Stimulated activated naive CD8-positive, alpha-beta T cell treated with anti-CD3 and anti-CD28 coated beads, Interleukin-15, amount 100 ng/mL, for 72 hours (primary cell): Measurements from ENCODE around the gene SUPT3H.
A peak's percentile ranks its signal among the peaks of the same experiment; 100 is the strongest.

Experiments used
- ATAC-seq: fragments of 150-1000 bp; cut with Tn5 transposase; 2 replicates; pipeline ENCODE4 v1.10.0; 2021; ENCODE audit warnings: mild to moderate bottlenecking, moderate library complexity
- DNase-seq, 2 donors: peaks; one replicate each; pipeline ENCODE4 v3.0.0; 2021 to 2022
- H3K27ac Mint-ChIP-seq, 2 donors: one replicate each; pipeline ENCODE4 v1.8.0; 2022; ENCODE audit warnings: mild to moderate bottlenecking in 2 of 2, mixed read lengths in 2 of 2, moderate library complexity in 2 of 2
- H3K27me3 Mint-ChIP-seq: one replicate; pipeline ENCODE4 v1.8.0; 2022; ENCODE audit warnings: mixed read lengths
- H3K4me1 Mint-ChIP-seq: one replicate; pipeline ENCODE4 v1.8.0; 2022; ENCODE audit warnings: mild to moderate bottlenecking, mixed read lengths
- H3K4me3 Mint-ChIP-seq, 2 donors: one replicate each; pipeline ENCODE4 v1.8.0; 2022; ENCODE audit warnings: mild to moderate bottlenecking in 2 of 2, mixed read lengths in 2 of 2, moderate library complexity in 1 of 2
- H3K9me3 Mint-ChIP-seq, 2 donors: one replicate each; pipeline ENCODE4 v1.8.0; 2022; ENCODE audit warnings: mixed read lengths in 2 of 2

The SUPT3H gene

DNA sequence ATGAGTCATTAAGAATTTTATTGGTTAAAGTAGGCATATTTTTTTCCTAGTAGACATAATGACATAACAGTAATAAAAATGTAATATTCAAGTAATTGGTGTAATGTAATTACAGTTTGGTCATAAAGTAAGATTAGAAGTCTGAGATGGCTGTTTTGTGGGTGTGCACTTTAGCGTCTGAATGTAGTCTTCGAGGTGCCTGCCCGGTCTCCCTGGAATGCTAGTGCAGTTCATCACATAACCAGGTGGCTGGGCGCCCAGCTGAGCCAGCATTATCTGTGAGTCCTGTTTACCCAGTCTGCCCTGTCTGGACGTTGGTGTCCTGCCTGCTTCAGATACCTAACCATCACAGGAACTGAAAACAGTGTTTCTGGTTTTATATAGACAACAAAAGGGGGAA lies 571.1 kb downstream of the SUPT3H start:
- H3K27ac Mint-ChIP-seq = no peak overlapping the region
- no peak for DNase-seq

DNA sequence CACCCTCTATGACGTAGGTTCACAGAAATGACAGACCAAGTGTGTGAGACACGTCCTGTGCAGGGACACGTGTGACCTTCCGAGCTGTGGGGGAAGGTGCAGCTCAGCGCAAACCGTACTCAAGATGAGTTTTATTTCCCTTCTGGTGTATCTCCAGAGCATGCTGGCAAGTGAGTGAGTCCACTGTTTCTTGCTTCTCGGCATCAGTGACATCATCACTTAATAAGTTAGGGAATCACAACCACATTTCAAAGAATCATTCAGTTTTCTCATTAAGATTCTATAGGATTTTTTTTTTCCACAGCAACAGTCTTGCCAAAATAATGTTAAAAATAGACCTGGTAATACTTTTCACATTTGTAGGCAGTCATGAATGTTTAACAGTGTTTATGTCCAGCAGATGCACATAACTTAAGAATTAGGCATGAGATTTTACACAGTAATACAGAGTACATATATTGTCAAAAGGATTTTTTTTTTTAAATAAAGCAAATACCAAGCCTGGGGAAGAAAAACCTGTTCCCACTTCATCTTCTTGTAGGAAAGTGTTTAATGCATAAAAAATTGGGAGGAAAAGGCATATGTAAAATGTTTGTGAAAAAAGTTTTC lies 572.4 kb downstream of the SUPT3H start:
- H3K9me3 Mint-ChIP-seq = peaks cover 0 to 7% of the 10 kb centered on the region in 2 donors
- no peaks in the 10 kb centered on the region for H3K4me1 Mint-ChIP-seq
- H3K4me3 Mint-ChIP-seq = no peak overlapping the region
- H3K27me3 Mint-ChIP-seq = no peaks in the 10 kb centered on the region
- ATAC-seq = no peak
- H3K27ac Mint-ChIP-seq = no peak overlapping the region
- no peak for DNase-seq

More for the DNA sequence above, 571.1 kb downstream of the SUPT3H start:
- Mint-ChIP-seq H3K4me1 (peaks cover 8% of the 10 kb centered on the region), H3K27me3 (no peaks in the 10 kb centered on the region), H3K9me3 (peaks cover 0 to 7% of the 10 kb centered on the region in 2 donors), H3K4me3 (no peak overlapping the region)
- ATAC-seq = no peak

DNA sequence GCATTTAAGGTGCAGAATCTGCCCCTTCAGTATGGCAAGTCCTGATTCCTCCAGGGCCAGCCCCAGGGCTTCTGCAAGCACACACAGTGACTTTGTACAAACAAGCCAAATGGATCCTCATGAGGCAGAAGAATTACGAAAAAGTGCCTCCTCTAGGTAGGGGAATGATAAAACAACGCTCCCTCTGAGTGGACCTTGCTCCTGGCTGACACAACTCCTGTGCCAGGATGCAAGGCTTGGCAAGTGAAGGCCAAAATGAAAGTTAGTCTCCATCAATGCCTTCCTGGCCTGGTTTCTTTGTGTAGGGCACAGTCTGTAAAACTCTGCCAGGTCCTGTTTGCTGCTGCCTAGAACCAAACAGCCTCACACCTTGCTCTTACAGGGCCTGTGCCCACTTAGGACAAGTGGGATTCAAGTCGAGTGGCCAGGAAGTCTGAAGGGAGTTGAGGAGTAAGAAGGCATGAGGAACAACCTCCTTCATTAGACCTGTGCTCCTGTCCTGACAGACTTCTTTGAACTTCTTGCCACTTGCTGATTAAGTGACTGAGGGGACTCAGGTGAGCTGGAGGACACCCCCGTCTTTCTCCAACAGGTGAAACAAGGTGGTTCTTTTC lies 573.1 kb downstream of the SUPT3H start:
- Mint-ChIP-seq H3K27me3 (no peaks in the 10 kb centered on the region), H3K27ac (no peak overlapping the region), H3K9me3 (peaks cover 0 to 7% of the 10 kb centered on the region in 2 donors), H3K4me3 (no peak overlapping the region), H3K4me1 (no peaks in the 10 kb centered on the region)
- ATAC-seq (no peak), DNase-seq (no peak)

DNA sequence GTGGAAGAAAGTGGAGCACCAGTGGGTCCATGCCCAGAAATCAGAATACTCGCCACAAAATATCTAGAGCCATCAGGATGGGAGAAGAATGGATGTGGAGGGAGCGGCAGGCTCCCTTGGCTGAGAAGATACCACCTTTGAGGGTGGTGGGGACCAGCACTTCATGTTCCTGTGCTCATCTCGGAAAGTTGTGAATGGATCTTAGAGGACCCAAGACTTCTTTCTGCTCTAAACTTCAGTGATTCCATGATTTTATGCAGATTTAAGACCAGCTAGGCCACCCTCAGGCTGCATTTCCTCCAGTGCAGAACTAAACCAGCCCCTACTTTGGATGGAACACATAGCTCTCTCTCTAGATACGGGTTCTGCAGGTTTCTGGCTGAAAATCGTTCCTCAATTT lies 573.7 kb downstream of the SUPT3H start:
- Mint-ChIP-seq H3K4me3 (no peak overlapping the region), H3K27me3 (no peaks in the 10 kb centered on the region), H3K9me3 (peaks cover 0 to 7% of the 10 kb centered on the region in 2 donors), H3K27ac (no peak overlapping the region), H3K4me1 (no peaks in the 10 kb centered on the region)
- ATAC-seq (no peak), DNase-seq (no peak)

DNA sequence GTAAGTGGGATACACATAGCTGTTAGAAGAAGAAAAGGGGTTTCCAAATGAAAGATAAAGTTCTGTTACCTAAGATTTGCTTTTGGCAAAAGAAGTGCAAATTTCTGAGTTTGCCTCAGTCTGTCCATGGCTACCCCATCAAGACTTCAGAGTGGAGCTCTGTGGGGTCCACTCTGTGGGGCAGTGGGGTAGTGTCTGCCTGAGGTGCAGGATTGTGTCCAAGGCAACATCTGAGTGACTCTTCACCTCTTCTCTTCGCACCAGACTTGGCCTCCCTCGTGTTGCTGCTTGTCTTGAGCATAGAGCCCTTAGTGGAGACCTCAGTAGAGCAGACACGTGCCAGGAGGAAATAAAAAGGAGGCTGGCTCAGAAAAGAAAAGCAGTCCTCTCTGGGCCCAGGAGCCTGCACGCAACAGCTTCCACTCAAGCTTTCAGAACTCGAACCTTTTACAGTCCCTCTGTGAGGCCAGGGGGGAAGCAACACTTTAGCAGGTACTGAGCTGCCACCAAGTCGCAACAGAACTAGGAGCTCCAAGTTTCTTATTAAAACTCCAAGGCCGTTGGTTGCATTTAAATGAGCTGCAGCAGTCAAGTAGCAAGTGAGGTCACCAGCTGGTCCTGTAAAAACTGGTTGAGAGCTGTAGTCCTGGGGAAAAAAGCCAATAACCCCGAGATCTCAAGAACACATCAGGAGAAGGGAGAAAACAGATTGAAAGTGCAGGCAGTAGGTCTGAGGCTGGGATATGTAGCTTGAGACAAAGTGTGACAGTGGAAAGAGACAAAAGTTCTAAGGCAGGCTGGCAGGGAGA lies 576.7 kb downstream of the SUPT3H start:
- Mint-ChIP-seq H3K9me3 (peaks cover 0 to 7% of the 10 kb centered on the region in 2 donors), H3K27ac (no peak overlapping the region), H3K4me3 (no peak overlapping the region), H3K27me3 (no peaks in the 10 kb centered on the region), H3K4me1 (no peaks in the 10 kb centered on the region)
- no peak for ATAC-seq
- DNase-seq = no peak

DNA sequence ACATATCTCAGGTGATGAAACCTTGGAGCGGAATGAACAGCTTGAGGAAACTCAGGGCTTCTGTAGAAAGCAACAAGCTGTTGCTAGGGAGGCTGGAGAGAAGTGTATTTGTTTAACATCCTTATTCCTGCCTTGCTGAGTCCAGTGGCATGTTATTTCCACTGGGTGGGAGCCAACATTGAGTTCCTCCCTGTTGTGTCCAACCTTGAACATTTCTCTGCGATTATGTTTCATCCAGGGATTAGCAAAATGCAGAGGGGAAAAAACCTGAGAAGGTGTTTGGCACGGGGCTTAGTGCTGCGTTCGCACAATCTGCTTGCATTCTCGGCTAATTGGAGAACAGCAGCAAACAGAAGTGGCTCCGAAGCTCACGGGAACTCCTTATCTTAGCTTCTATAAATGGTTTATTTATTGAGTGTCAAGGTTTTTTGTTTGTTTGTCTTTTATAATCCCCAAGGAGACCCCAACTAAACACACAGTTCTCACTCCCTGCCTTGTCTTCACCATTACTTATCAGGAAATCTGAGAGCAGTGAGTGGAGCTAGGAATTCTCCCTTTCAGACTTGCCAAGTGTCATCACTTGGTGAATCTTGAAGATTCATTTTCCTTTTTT lies 577.5 kb downstream of the SUPT3H start:
- DNase-seq (no peak), ATAC-seq (no peak)
- H3K27me3 Mint-ChIP-seq = no peaks in the 10 kb centered on the region
- peaks cover 0 to 7% of the 10 kb centered on the region in 2 donors for H3K9me3 Mint-ChIP-seq
- H3K4me3 Mint-ChIP-seq = no peak overlapping the region
- H3K4me1 Mint-ChIP-seq = no peaks in the 10 kb centered on the region
- no peak overlapping the region for H3K27ac Mint-ChIP-seq

DNA sequence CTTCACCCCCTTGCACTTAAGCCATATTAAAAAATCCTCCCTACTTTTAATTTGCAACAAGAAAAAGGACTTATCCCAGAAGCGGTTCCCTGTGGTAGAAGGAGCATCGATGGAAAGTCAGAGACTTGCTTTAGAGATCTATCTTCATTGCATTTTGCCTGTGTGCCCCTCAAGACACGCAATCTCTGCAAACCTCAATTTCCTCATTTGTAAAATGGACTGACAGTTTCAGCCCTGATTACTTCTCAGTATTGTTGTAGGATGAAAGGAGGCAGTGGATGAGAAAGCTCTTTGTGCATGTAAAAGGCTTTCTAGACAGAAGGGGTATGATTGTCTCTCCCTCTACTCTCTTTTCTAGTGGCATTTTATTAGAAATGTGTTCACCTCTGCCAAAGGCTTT lies 580.0 kb downstream of the SUPT3H start:
- Mint-ChIP-seq H3K4me3 (no peak overlapping the region), H3K4me1 (no peaks in the 10 kb centered on the region), H3K27me3 (no peaks in the 10 kb centered on the region), H3K27ac (no peak overlapping the region), H3K9me3 (peaks cover 0 to 6% of the 10 kb centered on the region in 2 donors)
- DNase-seq (no peak), ATAC-seq (no peak)

DNA sequence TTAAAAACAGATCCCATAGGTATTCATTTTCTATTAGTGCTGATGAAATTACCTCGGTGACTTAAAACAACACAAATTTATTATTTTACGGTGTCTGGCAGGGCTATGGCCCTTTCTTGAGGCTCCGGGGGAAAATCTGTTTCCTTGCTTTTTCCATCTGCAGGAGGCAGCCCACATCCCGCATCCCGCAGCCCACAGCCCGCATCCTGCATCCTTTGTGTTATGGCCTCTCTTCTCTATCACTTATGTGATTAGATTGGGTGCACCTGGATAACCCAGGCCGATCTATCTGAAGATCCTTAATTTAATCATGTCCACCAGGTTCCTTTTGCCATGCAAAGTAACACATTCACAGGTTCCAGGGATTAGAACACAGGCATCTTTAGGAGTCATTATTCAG lies 582.4 kb downstream of the SUPT3H start:
- no peak overlapping the region for H3K27ac Mint-ChIP-seq
- H3K27me3 Mint-ChIP-seq = no peaks in the 10 kb centered on the region
- H3K4me3 Mint-ChIP-seq = no peak overlapping the region
- no peaks in the 10 kb centered on the region for H3K4me1 Mint-ChIP-seq
- H3K9me3 Mint-ChIP-seq = peaks cover 0 to 12% of the 10 kb centered on the region in 2 donors
- no peak for DNase-seq
- no peak for ATAC-seq

DNA sequence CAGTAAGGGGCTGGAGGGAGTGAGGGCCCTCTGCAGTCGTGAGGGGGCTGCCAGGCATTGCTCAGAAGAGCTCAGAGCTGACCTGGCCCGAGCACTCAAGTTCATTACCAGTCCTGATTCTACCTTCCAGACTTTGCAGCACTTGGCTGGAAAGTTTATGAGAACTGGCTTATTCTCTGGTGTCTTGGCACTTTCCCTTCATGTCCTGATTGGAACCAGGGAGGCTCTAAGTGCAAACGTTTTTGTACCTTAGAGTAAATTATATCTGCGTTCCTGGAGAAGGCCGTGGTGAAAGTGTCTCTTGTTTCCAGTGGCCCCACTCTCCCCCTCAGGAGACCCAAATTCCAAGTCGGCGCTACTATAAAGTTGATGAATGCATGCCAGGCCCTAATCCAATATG lies 587.9 kb downstream of the SUPT3H start:
- H3K4me3 Mint-ChIP-seq = no peak overlapping the region
- DNase-seq (no peak), ATAC-seq (no peak)
- H3K9me3 Mint-ChIP-seq = peaks cover 9 to 24% of the 10 kb centered on the region in 2 donors
- H3K27me3 Mint-ChIP-seq = no peaks in the 10 kb centered on the region
- H3K27ac Mint-ChIP-seq = no peak overlapping the region
- peaks cover 17% of the 10 kb centered on the region for H3K4me1 Mint-ChIP-seq

DNA sequence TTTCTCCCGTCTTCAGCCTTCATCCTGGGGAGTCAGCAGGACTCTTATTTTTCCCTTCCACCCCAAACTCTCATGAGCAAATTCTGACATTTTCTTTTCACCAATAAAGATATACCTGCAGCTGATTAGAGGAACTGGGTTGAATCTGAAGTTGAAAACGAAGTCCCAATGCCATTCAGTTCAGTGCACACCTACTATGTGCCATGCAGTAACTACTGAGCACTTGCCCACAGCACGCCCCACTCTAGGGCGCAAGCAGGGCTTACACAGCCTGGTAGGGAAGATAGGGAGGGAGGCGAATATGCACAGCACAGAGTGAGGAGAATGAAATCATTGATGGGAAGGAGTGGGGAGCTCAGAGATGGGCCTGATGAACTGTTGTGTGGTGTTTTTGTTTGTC lies 588.7 kb downstream of the SUPT3H start:
- H3K27me3 Mint-ChIP-seq = no peaks in the 10 kb centered on the region
- H3K27ac Mint-ChIP-seq = peak overlapping the region in 1 of 2 donors; percentile 13
- no peak overlapping the region for H3K4me3 Mint-ChIP-seq
- DNase-seq = no peak
- H3K4me1 Mint-ChIP-seq = peaks cover 17% of the 10 kb centered on the region
- peaks cover 17 to 30% of the 10 kb centered on the region in 2 donors for H3K9me3 Mint-ChIP-seq
- ATAC-seq = no peak

DNA sequence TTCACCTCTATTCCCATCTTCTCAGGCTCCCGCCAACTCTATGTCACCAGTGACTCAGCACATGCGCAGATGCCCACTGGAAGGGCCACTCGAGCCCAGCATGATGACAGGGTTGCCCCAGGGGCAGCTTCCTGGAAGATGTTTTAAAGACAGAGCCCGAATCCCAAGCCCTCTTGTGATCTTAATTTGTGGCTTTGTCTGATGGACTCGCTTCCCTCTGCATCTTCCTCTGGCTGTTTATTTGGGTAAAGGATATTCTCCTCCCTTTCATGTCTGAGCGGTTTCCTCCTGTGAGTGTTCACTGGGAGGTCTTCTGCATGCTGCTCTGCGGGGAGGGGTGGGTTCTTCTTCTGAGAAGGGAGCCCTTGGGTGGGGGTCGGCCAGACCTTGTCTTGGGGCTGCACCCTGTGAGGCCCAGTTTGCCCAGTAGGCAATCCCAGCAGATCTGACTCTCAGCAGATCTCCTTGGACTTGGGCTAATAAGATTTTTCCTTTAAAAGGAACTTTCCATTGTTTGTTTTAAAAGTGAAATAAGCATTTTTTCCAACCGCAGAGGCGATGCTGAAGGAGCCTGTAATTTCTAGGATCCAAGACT lies 589.2 kb downstream of the SUPT3H start:
- H3K9me3 Mint-ChIP-seq = peaks cover 23 to 35% of the 10 kb centered on the region in 2 donors
- H3K27ac Mint-ChIP-seq = no peak overlapping the region
- no peak overlapping the region for H3K4me3 Mint-ChIP-seq
- ATAC-seq (no peak), DNase-seq (no peak)
- H3K27me3 Mint-ChIP-seq = no peaks in the 10 kb centered on the region
- H3K4me1 Mint-ChIP-seq = peaks cover 17% of the 10 kb centered on the region

DNA sequence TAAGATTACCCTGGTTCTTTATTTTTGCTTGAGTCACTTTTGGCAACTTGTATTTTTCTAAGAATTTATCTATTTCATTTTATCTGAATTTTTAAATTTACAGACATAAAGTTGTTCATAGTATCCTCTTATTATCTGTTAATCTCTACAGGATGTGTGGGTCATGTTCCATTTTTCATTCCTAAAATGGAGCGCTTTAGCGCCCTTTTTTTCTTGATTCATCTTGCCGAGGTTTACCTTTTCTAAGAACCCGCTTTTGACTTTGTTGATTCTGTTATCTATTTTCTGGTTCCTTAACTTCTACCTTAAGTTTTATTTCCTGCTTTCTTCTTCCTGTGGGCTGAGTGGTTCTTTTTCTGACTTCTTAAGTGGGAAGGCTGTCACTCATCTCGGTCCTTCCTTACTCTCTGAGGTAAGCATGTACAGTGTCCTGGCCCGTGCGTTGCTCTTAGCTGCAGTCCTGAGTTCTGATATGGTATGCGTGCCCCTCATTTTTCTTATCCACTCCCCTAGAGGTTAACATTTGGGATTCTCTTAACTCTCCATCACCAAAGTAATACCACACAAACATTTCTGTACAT lies 590.4 kb downstream of the SUPT3H start:
- Mint-ChIP-seq H3K4me1 (peaks cover 17% of the 10 kb centered on the region), H3K27me3 (no peaks in the 10 kb centered on the region), H3K9me3 (peaks cover 28 to 31% of the 10 kb centered on the region in 2 donors), H3K4me3 (peak overlapping the region; percentile 41 to 65), H3K27ac (peak overlapping the region in 1 of 2 donors; percentile 57)
- DNase-seq = no peak
- peak; percentile 89 for ATAC-seq

DNA sequence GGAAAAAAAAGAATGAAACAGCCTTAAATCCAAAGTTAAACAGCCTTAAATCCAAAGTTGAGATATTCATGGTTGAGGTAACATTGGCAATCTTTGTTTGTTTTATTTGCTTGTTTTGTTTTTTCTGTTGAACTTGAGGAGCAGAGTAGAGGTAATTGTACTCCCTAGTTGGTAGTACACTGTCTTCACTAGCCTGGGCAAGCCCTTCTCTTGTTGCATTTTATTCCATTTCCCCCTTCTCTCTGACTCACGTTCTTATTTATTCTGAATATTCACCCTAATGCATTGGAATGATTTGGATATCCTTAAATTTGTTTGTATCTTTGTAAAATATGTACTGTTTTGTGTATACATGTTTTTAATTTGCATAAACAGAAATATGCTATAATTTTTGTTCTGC lies 592.6 kb downstream of the SUPT3H start:
- Mint-ChIP-seq H3K27me3 (no peaks in the 10 kb centered on the region), H3K27ac (no peak overlapping the region), H3K4me1 (peaks cover 17% of the 10 kb centered on the region), H3K4me3 (no peak overlapping the region), H3K9me3 (peaks cover 26 to 28% of the 10 kb centered on the region in 2 donors)
- DNase-seq (no peak), ATAC-seq (no peak)

DNA sequence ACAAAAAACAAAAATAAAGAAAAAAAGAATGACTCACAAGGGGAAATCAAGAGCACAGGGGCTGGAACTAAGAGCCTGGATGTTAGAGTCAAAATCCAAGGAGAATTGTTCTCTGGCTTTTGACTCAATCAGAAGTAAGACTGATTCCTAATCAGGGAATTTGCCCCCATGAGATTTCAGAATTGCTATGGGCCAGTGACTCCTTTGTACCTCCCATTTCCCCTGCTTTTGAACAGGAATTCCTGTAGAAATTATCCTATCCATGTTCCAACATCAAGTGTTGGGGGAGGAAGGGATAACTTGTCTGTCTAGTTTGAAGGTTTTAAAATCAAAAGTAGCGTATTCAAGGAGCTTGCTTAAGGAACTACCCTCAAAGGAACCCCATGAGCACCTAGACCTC lies 593.5 kb downstream of the SUPT3H start:
- H3K4me1 Mint-ChIP-seq = peaks cover 17% of the 10 kb centered on the region
- H3K9me3 Mint-ChIP-seq = peaks cover 26 to 28% of the 10 kb centered on the region in 2 donors
- no peak for ATAC-seq
- H3K27ac Mint-ChIP-seq = no peak overlapping the region
- DNase-seq = no peak
- H3K27me3 Mint-ChIP-seq = no peaks in the 10 kb centered on the region
- no peak overlapping the region for H3K4me3 Mint-ChIP-seq

DNA sequence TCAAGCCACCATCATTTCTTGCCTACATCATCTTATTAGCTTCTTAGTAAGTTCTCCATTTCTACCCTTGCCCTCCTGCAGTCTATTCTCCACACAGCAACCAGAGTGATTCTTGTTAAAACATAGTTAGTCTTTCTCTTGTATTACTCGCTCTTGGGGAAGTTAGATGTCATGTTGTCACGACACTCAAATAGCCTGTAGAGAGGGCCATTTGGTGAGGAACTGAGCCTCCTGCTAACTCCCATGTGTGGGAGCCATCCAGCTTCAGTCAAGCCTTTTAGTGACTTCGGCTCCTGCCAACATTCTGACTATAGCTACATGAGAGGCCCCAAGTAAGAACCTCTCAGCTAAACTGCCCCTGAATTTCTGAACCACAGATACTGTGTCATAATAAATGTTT lies 594.8 kb downstream of the SUPT3H start:
- ATAC-seq = no peak
- peaks cover 26 to 28% of the 10 kb centered on the region in 2 donors for H3K9me3 Mint-ChIP-seq
- no peak for DNase-seq
- peak overlapping the region in 1 of 2 donors; percentile 13 for H3K27ac Mint-ChIP-seq
- no peak overlapping the region for H3K4me3 Mint-ChIP-seq
- H3K27me3 Mint-ChIP-seq = no peaks in the 10 kb centered on the region
- peaks cover 8% of the 10 kb centered on the region for H3K4me1 Mint-ChIP-seq
